Mesendoderm (in vitro differentiated cells): ENCODE measurements around the gene FHAD1.

Experiments
- DNase-seq: peaks from one replicate; pipeline ENCODE4 v3.0.0; 2013
- H2AK5ac ChIP-seq: 2 replicates; pipeline ENCODE4 v1.6.1; 2013; ENCODE audit warnings: low read length, inconsistent platforms
- H2BK120ac ChIP-seq: 2 replicates; pipeline ENCODE4 v1.6.1; 2013; ENCODE audit warnings: low read depth, mild to moderate bottlenecking, low read length, moderate library complexity, mixed read lengths
- H2BK15ac ChIP-seq: replicated peaks from 2 replicates; pipeline ENCODE4 v1.6.1; 2013; ENCODE audit warnings: low read depth, mild to moderate bottlenecking, moderate library complexity
- H2BK5ac ChIP-seq: 2 replicates; pipeline ENCODE4 v1.6.1; 2013; ENCODE audit warnings: low read length, inconsistent platforms
- H3K18ac ChIP-seq: 2 replicates; pipeline ENCODE4 v1.6.1; 2013; ENCODE audit warnings: mild to moderate bottlenecking, low read length, mixed read lengths
- H3K23ac ChIP-seq: one replicate; pipeline ENCODE4 v1.6.1; 2013; ENCODE audit warnings: low read length
- H3K27ac ChIP-seq: 2 replicates; pipeline ENCODE4 v1.5.1; 2013; ENCODE audit warnings: low read depth, mild to moderate bottlenecking, inconsistent platforms, low read length, moderate library complexity
- H3K27me3 ChIP-seq: 2 replicates; pipeline ENCODE4 v1.6.1; 2013; ENCODE audit warnings: low read length, control low read depth, mild to moderate bottlenecking, inconsistent platforms; ENCODE audit not compliant: insufficient read depth, poor library complexity
- H3K36me3 ChIP-seq: 2 replicates; pipeline ENCODE4 v1.6.1; 2013; ENCODE audit warnings: low read length, inconsistent platforms; ENCODE audit not compliant: control insufficient read depth, insufficient read depth
- H3K4ac ChIP-seq: one replicate; pipeline ENCODE4 v1.6.1; 2013; ENCODE audit warnings: low read depth, mild to moderate bottlenecking, low read length, moderate library complexity
- H3K4me1 ChIP-seq: 2 replicates; pipeline ENCODE4 v1.6.1; 2013; ENCODE audit warnings: low read depth, low read length, inconsistent platforms; ENCODE audit not compliant: control insufficient read depth
- H3K4me2 ChIP-seq: 2 replicates; pipeline ENCODE4 v1.6.1; 2013; ENCODE audit warnings: low read length
- H3K4me3 ChIP-seq: 2 replicates; pipeline ENCODE4 v1.5.1; 2013; ENCODE audit warnings: mild to moderate bottlenecking, low read length
- H3K56ac ChIP-seq: one replicate; pipeline ENCODE4 v1.6.1; 2013; ENCODE audit warnings: low read length
- H3K79me1 ChIP-seq: 2 replicates; pipeline ENCODE4 v1.6.1; 2013; ENCODE audit warnings: low read length, inconsistent platforms
- H3K79me2 ChIP-seq: 2 replicates; pipeline ENCODE4 v1.6.1; 2013; ENCODE audit warnings: mild to moderate bottlenecking, low read length; ENCODE audit not compliant: control insufficient read depth, insufficient read depth
- H3K9ac ChIP-seq: 2 replicates; pipeline ENCODE4 v1.6.1; 2013; ENCODE audit warnings: low read length, inconsistent platforms
- H4K5ac ChIP-seq: one replicate; pipeline ENCODE4 v1.6.1; 2013; ENCODE audit warnings: low read length
- H4K8ac ChIP-seq: one replicate; pipeline ENCODE4 v1.6.1; 2013; ENCODE audit warnings: low read depth, mild to moderate bottlenecking, control low read depth, low read length, moderate library complexity
- WGBS: extraction: QIAGEN DNeasy Blood & Tissue Kit; methylation state at CpG from one replicate; pipeline ENCODE4 v1.1.7; 2013; ENCODE audit warnings: low lambda C conversion rate, missing lambda C conversion rate; ENCODE audit not compliant: insufficient coverage; ENCODE audit errors: extremely low coverage; 5-methylcytosine and 5-hydroxymethylcytosine counted together

The FHAD1 gene

GRCh38 chr1:15393475-15394257, 146.6 kb downstream of the FHAD1 start:
- H3K4me2 ChIP-seq, result no peak overlapping the region
- H2BK5ac ChIP-seq, result no peak overlapping the region
- H3K9ac ChIP-seq, result no peak overlapping the region
- H2BK120ac ChIP-seq, result no peak overlapping the region
- H4K8ac ChIP-seq, result no peak overlapping the region
- H3K79me2 ChIP-seq, result no peaks in the 10 kb centered on the region
- H2AK5ac ChIP-seq, result no peak overlapping the region
- no peaks in the 10 kb centered on the region for H3K79me1 ChIP-seq
- H2BK15ac ChIP-seq, result no peak overlapping the region
- H4K5ac ChIP-seq, result no peak overlapping the region
- no peaks in the 10 kb centered on the region for H3K27me3 ChIP-seq
- no peak overlapping the region for H3K4ac ChIP-seq
- H3K4me3 ChIP-seq, result no peak overlapping the region
- H3K56ac ChIP-seq, result no peak overlapping the region
- no peak overlapping the region for H3K27ac ChIP-seq
- H3K4me1 ChIP-seq, result no peaks in the 10 kb centered on the region
- no peak overlapping the region for H3K23ac ChIP-seq
- H3K36me3 ChIP-seq, result no peaks in the 10 kb centered on the region
- no peak overlapping the region for H3K18ac ChIP-seq
- no CpG with 5 or more reads among the region's 9 CpGs for WGBS
- DNase-seq, result no peak

- H3K9ac ChIP-seq, result no peak overlapping the region
These were observed 147.3 kb downstream of the FHAD1 start for GRCh38 chr1:15394258-15394690.

GRCh38 chr1:15397236-15397635, 150.2 kb downstream of the FHAD1 start:
- no peak overlapping the region for H4K8ac ChIP-seq
- H3K56ac ChIP-seq, result no peak overlapping the region
- H2BK120ac ChIP-seq, result no peak overlapping the region
- H2BK15ac ChIP-seq, result no peak overlapping the region
- no peaks in the 10 kb centered on the region for H3K36me3 ChIP-seq
- H3K9ac ChIP-seq, result no peak overlapping the region
- no peak overlapping the region for H2BK5ac ChIP-seq
- H3K27ac ChIP-seq, result no peak overlapping the region
- no peaks in the 10 kb centered on the region for H3K27me3 ChIP-seq
- no peak overlapping the region for H3K23ac ChIP-seq
- H4K5ac ChIP-seq, result no peak overlapping the region
- no CpG with 5 or more reads among the region's 2 CpGs for WGBS
- no peak overlapping the region for H3K4me3 ChIP-seq
- H3K79me1 ChIP-seq, result no peaks in the 10 kb centered on the region
- no peak overlapping the region for H2AK5ac ChIP-seq
- DNase-seq, result no peak
- no peak overlapping the region for H3K18ac ChIP-seq
- no peak overlapping the region for H3K4ac ChIP-seq
- H3K4me2 ChIP-seq, result no peak overlapping the region
- H3K79me2 ChIP-seq, result no peaks in the 10 kb centered on the region
- H3K4me1 ChIP-seq, result no peaks in the 10 kb centered on the region

More at GRCh38 chr1:15394258-15394690, 147.3 kb downstream of the FHAD1 start:
- H3K79me2 ChIP-seq, result no peaks in the 10 kb centered on the region
- H3K79me1 ChIP-seq, result no peaks in the 10 kb centered on the region
- no peak overlapping the region for H2BK5ac ChIP-seq
- no peak overlapping the region for H3K56ac ChIP-seq
- no peak overlapping the region for H3K4me3 ChIP-seq
- H3K36me3 ChIP-seq, result no peaks in the 10 kb centered on the region
- no peak for DNase-seq
- H3K23ac ChIP-seq, result no peak overlapping the region
- H3K18ac ChIP-seq, result no peak overlapping the region
- no peak overlapping the region for H2BK120ac ChIP-seq
- WGBS, result no CpG with 5 or more reads among the region's 3 CpGs
- no peak overlapping the region for H3K4me2 ChIP-seq
- no peak overlapping the region for H4K8ac ChIP-seq
- H4K5ac ChIP-seq, result no peak overlapping the region
- no peak overlapping the region for H3K27ac ChIP-seq
- no peak overlapping the region for H3K4ac ChIP-seq
- H3K27me3 ChIP-seq, result no peaks in the 10 kb centered on the region
- no peak overlapping the region for H2AK5ac ChIP-seq
- H3K4me1 ChIP-seq, result no peaks in the 10 kb centered on the region
- H2BK15ac ChIP-seq, result no peak overlapping the region

- Histone ChIP-seq H3K4me3 (no peak overlapping the region), H3K36me3 (no peaks in the 10 kb centered on the region), H3K23ac (no peak overlapping the region), H3K79me2 (no peaks in the 10 kb centered on the region), H2BK120ac (no peak overlapping the region), H3K27ac (no peak overlapping the region), H3K4ac (no peak overlapping the region), H3K56ac (no peak overlapping the region), H3K79me1 (no peaks in the 10 kb centered on the region), H3K27me3 (no peaks in the 10 kb centered on the region), H2BK5ac (no peak overlapping the region), H4K8ac (no peak overlapping the region), H3K4me2 (no peak overlapping the region), H3K18ac (no peak overlapping the region), H2BK15ac (no peak overlapping the region), H4K5ac (no peak overlapping the region), H3K9ac (no peak overlapping the region), H3K4me1 (peaks cover 2% of the 10 kb centered on the region), H2AK5ac (no peak overlapping the region)
- no peak for DNase-seq
- no CpG with 5 or more reads among the region's 2 CpGs for WGBS
These were observed 152.7 kb downstream of the FHAD1 start for GRCh38 chr1:15399710-15400109.

GRCh38 chr1:15400627-15401026, 153.6 kb downstream of the FHAD1 start:
- no peak overlapping the region for H3K56ac ChIP-seq
- peaks cover 2% of the 10 kb centered on the region for H3K4me1 ChIP-seq
- H2AK5ac ChIP-seq, result no peak overlapping the region
- H3K4ac ChIP-seq, result no peak overlapping the region
- H3K36me3 ChIP-seq, result no peaks in the 10 kb centered on the region
- H3K79me2 ChIP-seq, result no peaks in the 10 kb centered on the region
- no peak overlapping the region for H2BK15ac ChIP-seq
- H3K79me1 ChIP-seq, result no peaks in the 10 kb centered on the region
- no peak overlapping the region for H3K18ac ChIP-seq
- no peak overlapping the region for H3K4me3 ChIP-seq
- DNase-seq, result no peak
- no peak overlapping the region for H2BK120ac ChIP-seq
- no CpG with 5 or more reads among the region's 3 CpGs for WGBS
- H4K5ac ChIP-seq, result no peak overlapping the region
- H3K23ac ChIP-seq, result no peak overlapping the region
- H4K8ac ChIP-seq, result no peak overlapping the region
- no peak overlapping the region for H2BK5ac ChIP-seq
- no peak overlapping the region for H3K4me2 ChIP-seq
- H3K27me3 ChIP-seq, result no peaks in the 10 kb centered on the region
- no peak overlapping the region for H3K9ac ChIP-seq
- H3K27ac ChIP-seq, result peak overlapping the region; percentile 11
